Measurements from ENCODE around the gene ACLY. TPM values are rescaled to one million over a fixed set of nuclear protein-coding genes. Genes with fewer than 3 reads are reported as not detected.

Gene ACLY
- total and polyA plus RNA-seq, 2 of the 13 experiments (the other 11 are each of a cell fraction or from before 2014, with no cell fraction given): 111 to 218 TPM

DNA sequence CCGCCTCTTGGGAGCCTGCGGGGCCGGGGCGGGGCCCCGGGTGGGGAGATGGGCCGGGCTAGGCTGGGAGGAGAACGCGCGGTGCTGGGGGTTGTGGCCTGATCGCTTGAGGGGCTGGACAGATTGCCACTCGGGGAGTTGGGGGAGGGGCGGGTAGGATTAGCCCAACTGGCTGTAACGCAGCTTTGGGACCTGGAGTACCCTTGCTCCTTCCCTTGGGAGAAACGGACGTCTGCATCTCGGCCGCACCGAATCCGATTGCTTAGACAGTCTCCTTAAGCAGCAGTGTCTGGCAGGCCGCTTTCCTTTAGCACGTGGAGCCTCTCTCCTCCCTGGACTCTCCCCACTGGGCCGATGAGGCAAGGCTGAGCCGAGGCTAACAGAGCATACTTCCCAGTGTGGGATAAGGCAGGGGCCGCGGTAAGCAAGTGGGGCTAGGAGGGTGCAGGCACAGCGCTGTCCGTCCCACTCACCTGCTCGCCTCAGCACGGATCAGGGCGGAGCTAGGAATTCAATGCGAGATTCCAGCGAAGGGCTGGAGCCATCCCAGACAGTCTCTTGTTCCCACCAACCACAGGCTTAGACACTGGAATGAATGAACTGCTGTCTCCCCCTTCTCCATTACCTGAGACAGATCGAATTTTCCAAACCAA, 540 bp upstream of the ACLY start (continued):
- TF ChIP-seq ZBTB20 (CRISPR knock-in tag; IDR thresholded peaks at IDR 0.05; ENCODE audit: borderline replicate concordance, low read depth): peak; percentile 81; the same call in 1 of the 2 replicates
- TF ChIP-seq, protein P1, sequence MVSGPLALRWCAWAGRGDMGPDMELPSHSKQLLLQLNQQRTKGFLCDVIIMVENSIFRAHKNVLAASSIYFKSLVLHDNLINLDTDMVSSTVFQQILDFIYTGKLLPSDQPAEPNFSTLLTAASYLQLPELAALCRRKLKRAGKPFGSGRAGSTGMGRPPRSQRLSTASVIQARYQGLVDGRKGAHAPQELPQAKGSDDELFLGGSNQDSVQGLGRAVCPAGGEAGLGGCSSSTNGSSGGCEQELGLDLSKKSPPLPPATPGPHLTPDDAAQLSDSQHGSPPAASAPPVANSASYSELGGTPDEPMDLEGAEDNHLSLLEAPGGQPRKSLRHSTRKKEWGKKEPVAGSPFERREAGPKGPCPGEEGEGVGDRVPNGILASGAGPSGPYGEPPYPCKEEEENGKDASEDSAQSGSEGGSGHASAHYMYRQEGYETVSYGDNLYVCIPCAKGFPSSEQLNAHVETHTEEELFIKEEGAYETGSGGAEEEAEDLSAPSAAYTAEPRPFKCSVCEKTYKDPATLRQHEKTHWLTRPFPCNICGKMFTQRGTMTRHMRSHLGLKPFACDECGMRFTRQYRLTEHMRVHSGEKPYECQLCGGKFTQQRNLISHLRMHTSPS (CRISPR knock-in tag; IDR thresholded peaks at IDR 0.05; ENCODE audit: low read depth): no peak
- TF ChIP-seq ZNF775 (CRISPR knock-in tag; IDR thresholded peaks at IDR 0.05; ENCODE audit: borderline replicate concordance): no peak
- peak; percentile 39 for TF ChIP-seq KAT8 (CRISPR knock-in tag; IDR thresholded peaks at IDR 0.05)
- 0 out of 2 replicates have a peak, but pooled peaks have one; percentile 15 for TF ChIP-seq ZNF713 (CRISPR knock-in tag; IDR thresholded peaks at IDR 0.05)
- no peak; the same call in 1 of the 2 replicates for TF ChIP-seq KMT2B (CRISPR knock-in tag; IDR thresholded peaks at IDR 0.05)
- TF ChIP-seq, protein P2, sequence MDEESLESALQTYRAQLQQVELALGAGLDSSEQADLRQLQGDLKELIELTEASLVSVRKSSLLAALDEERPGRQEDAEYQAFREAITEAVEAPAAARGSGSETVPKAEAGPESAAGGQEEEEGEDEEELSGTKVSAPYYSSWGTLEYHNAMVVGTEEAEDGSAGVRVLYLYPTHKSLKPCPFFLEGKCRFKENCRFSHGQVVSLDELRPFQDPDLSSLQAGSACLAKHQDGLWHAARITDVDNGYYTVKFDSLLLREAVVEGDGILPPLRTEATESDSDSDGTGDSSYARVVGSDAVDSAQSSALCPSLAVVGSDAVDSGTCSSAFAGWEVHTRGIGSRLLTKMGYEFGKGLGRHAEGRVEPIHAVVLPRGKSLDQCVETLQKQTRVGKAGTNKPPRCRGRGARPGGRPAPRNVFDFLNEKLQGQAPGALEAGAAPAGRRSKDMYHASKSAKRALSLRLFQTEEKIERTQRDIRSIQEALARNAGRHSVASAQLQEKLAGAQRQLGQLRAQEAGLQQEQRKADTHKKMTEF (CRISPR knock-in tag; IDR thresholded peaks at IDR 0.05): 0 out of 2 replicates have a peak, but pooled peaks have one; percentile 15
- TF ChIP-seq, protein P3, sequence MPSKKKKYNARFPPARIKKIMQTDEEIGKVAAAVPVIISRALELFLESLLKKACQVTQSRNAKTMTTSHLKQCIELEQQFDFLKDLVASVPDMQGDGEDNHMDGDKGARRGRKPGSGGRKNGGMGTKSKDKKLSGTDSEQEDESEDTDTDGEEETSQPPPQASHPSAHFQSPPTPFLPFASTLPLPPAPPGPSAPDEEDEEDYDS (CRISPR knock-in tag; IDR thresholded peaks at IDR 0.05): no peak
- peak; percentile 85; the same call in 1 of the 2 replicates for TF ChIP-seq ZNF749 (CRISPR knock-in tag; IDR thresholded peaks at IDR 0.05; ENCODE audit: borderline replicate concordance)
- no peak for TF ChIP-seq ZNF207 (IDR thresholded peaks at IDR 0.05; ENCODE audit: borderline replicate concordance)
- peak; percentile 72; the same call in 1 of the 2 replicates for TF ChIP-seq TGIF2 (CRISPR knock-in tag; IDR thresholded peaks at IDR 0.05)
- TF ChIP-seq ZSCAN21 (CRISPR knock-in tag; IDR thresholded peaks at IDR 0.05; ENCODE audit: borderline replicate concordance): peak; percentile 73; the same call in 1 of the 2 replicates
- peak; percentile 44; the same call in 1 of the 2 replicates for TF ChIP-seq ZNF563 (CRISPR knock-in tag; IDR thresholded peaks at IDR 0.05)
- no peak for TF ChIP-seq U2AF2 (IDR thresholded peaks at IDR 0.05; ENCODE audit: low read depth, low read length)
- TF ChIP-seq TBX2 (CRISPR knock-in tag; IDR thresholded peaks at IDR 0.05; ENCODE audit: borderline replicate concordance): peak; percentile 70
- 0 out of 2 replicates have a peak, but pooled peaks have one; percentile 73 for TF ChIP-seq ZNF776 (CRISPR knock-in tag; IDR thresholded peaks at IDR 0.05)
- TF ChIP-seq ISX (CRISPR knock-in tag; conservative IDR thresholded peaks at IDR 0.05): no peak
- no peak for TF ChIP-seq HCFC1 (IDR thresholded peaks at IDR 0.05; ENCODE audit: low read depth, low read length)
- TF ChIP-seq CCAR2 (optimal IDR thresholded peaks at IDR 0.05; ENCODE audit: low read depth, low read length): no peak
- peak; percentile 49; the same call in 1 of the 2 replicates for TF ChIP-seq ZNF709 (CRISPR knock-in tag; IDR thresholded peaks at IDR 0.05)
- TF ChIP-seq MXI1 (IDR thresholded peaks at IDR 0.05; ENCODE audit: borderline replicate concordance, low read depth, low read length): peak; percentile 14; the same call in 1 of the 3 replicates
- TF ChIP-seq, protein P4, sequence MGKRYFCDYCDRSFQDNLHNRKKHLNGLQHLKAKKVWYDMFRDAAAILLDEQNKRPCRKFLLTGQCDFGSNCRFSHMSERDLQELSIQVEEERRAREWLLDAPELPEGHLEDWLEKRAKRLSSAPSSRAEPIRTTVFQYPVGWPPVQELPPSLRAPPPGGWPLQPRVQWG (CRISPR knock-in tag; IDR thresholded peaks at IDR 0.05; ENCODE audit: borderline replicate concordance, low read depth): no peak
- TF ChIP-seq THYN1 (CRISPR knock-in tag; IDR thresholded peaks at IDR 0.05; ENCODE audit: borderline replicate concordance, low read depth): peak; percentile 78; the same call in 1 of the 2 replicates
- no peak for TF ChIP-seq SMARCC2 (IDR thresholded peaks at IDR 0.05)
- peak; percentile 97; the same call in 1 of the 2 replicates for TF ChIP-seq ZSCAN31 (CRISPR knock-in tag; IDR thresholded peaks at IDR 0.05; ENCODE audit: low read depth)

Measured in HepG2 (cell line).